ENCODE results near the gene TRPM5.
A peak's percentile ranks its signal among the peaks of the same experiment; 100 is the strongest.
"Not testable (repeated sequence)": the region's sequence is repeated elsewhere in the genome, so short reads cannot be mapped to it uniquely, and the experiment has no call there.

The TRPM5 gene

DNA sequence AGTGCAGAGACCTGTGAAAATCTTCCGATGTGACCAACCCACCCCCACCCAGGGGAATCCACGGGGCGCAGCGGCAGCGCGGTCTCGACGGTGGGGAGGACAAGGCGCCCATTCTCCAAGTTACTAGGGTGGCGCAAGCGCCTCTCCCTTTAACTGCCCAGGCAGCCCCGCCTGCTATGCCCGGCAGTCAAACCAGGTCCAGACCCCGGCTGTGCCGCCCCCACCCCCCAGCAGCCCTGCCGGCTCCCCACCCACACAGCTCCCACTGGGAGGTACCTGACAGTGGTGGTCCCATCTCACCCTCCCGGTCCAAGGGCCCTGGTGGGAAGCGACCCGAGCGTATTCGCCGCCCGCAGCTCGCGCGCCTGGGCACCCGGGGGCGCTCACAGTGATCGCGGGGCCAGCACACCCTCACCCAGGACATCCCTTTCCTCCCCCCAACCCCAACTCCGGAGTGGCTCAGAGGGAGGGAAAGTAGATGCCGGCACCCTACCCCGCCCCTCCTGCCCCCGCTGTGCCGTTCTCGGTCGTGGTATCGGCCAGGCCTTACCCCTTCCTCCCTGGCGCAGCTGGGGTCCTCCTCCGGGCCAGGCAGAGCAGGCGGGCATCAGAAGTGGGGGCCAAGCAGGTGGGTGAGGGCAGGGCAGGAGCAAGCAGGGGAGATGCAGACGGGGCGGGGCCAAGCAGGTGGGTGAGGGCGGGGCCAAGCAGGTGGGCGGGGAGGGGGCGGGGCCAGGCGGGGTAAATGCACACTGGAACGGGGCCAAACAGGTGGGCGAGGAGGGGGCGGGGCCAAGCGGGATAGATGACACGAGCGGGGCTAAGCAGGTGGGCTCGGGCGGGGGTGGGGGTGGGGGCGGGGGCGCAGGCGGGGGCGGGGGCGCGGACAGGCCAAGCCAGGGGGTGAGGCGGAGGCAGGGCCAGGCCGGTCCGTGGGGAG, at the start of gene TRPM5:
TSS of gene TRPM5 (minus strand) at position 634 of the 940 bp plus-strand sequence. CDS start 21,478 bp downstream, outside the sequence.
- DNase-seq: peak; percentile 72 to 74

- no peak for DNase-seq
These were observed 44.8 kb upstream of the TRPM5 start for GRCh38 chr11:2489083-2489482.

DNA sequence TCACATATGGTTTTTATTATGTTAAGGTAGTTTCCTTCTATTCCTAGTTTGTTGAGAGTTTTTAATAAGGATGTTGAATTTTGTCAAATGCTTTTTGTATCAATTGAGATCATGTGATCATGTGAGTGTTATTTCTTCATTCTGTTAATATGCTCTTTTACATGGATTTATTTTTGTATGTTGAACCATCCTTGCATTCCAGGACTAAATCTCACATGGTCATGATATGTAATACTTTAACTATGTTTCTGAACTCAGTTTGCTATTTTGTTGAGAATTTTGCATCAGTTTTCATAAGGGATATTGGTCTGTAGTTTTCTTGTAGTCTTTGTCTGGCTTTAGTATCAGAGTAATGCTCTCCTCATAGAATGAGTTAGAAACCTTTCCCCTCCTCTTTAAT, 43.7 kb upstream of the TRPM5 start:
- no peak for DNase-seq

DNA sequence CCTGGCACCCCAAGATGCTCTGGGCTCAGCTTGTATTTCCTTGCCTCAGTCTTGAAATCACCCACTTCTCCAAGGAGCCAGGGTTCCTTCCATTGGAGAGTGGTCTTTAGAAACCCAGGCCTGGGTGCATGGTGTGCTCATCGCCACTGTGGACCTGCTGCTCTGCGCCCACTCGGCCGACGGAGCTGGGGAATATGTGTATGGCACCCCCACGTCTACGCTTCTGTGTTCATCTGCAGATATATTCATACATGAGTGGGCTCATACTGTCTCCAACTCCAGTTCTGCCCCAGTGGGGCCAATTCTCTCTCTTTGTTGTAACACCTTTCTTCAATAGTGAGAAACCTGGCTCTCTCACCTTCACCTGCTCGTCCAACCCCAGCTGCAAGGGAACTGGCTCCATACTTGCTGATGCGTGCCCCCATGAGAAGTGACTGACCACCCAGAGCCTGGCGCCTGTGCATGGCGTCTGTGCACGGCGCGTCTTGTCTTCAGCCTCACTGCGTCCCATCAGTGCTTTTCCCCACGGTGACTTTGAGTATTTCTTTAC, 40.3 kb upstream of the TRPM5 start:
- DNase-seq: no peak

DNA sequence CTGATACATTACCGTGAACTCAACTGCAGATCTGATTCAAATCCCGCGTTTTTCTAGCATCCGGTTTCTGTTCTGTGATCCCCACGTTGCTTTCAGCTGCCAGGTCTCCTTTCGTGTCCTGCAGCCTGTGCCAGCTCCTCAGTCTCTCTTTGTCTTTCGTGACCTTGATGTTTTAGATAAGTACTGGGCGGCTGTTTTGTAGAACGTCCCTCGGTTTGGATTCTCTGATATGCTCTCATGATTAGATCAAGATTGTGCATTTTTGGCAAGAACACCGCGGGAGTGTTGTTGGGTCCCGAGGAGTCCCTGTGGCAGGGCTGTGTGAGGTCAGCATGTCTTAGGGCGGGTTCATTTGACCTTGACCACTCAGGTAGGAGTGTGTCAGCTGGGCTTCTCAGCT, 39.1 kb upstream of the TRPM5 start:
- DNase-seq: no peak

GRCh38 chr11:2482745-2483144, 38.4 kb upstream of the TRPM5 start:
- no peak for DNase-seq

DNA sequence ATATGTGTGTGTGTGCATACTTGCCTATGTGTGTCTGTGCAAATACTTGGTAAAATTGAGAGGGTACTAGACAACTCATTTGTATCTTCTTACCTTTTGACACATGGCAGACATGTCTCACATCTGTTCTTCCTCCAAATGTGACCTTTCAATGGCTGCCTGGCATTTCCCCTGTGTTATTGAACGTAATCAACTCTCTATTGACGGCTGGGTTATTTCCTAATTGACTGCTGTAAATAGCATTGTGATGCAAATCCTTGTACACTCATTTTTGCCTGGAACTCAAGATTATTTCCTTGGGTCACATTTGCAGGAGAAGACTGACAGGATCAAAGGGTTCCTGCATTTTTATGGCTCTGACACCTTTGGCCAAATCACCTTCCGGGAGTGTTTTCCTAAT, 37.9 kb upstream of the TRPM5 start:
- no peak for DNase-seq

DNA sequence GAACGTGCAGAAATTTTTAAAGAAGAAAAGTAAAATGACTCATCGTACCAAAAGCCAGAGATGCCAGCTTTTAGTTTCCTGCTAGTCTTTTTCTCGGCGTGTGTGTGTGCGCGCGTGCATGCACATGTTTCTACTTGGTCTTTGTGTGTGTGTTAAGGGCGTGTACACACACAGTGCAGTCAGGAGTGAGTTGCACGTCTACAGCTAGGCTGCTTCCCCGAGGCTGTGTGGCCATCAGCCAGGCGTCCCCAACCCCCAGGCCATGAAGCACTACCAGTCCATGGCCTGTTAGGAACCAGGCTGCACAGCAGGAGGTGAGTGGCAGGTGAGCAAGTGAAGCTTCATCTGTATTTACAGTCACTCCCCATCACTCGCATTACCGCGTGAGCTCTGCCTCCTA, 36.9 kb upstream of the TRPM5 start:
- DNase-seq: no peak

DNA sequence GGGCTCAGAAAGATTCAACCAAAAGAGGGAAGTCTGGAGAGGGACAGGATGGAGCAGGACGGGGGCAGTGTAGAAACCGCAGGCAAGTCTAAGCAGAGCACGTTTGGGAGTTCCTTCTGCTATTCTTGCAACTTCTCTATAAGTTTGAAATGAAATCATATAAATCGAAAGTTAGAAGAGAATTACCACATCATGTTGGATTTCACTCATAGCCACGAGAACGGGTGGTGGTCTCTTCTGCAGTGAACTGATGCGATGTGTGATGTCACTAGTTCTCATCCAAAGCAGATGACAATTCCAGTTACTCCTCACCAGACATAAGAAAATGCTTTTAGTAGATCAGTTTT, 36.5 kb upstream of the TRPM5 start:
- DNase-seq: peak in 1 of 2 donors; percentile 50

DNA sequence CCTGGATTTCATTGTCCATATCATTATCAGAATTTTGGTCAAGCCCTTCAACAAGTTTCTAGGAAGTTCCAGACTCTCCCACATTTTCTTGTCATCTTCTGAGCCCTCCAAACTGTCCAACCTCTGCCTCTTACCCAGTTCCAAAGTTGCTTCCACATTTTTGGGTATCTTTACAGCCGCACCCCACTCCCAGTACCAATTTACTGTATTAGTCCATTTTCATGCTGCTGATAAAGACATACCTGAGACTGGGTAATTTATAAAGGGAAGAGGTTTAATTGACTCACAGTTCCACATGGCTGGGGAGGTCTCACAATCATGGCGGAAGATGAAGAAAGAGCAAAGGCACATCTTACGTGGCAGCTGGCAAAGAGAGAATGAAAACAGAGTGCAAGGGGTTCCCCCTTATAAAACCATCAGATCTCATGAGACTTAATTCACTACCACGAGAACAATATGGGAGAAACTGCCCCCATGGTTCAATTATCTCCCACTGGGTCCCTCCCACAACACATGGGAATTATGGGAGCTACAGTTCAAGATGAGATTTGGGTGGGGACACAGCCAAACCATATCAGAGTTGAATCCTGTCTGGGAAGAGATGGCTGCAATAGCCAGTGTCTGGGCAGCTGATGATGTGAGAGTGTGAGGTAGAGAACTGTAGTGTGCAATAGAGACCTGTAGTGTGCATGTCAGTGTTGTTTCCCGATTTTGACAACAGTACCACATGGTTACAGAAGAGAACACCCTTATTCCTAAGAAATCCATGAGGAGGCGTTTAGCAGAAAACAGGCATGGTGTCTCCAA, 36.0 kb upstream of the TRPM5 start:
- DNase-seq: not testable (repeated sequence)

GRCh38 chr11:2477936-2478335, 33.6 kb upstream of the TRPM5 start:
- no peak for DNase-seq

GRCh38 chr11:2477254-2477653, 32.9 kb upstream of the TRPM5 start:
- DNase-seq: no peak

DNA sequence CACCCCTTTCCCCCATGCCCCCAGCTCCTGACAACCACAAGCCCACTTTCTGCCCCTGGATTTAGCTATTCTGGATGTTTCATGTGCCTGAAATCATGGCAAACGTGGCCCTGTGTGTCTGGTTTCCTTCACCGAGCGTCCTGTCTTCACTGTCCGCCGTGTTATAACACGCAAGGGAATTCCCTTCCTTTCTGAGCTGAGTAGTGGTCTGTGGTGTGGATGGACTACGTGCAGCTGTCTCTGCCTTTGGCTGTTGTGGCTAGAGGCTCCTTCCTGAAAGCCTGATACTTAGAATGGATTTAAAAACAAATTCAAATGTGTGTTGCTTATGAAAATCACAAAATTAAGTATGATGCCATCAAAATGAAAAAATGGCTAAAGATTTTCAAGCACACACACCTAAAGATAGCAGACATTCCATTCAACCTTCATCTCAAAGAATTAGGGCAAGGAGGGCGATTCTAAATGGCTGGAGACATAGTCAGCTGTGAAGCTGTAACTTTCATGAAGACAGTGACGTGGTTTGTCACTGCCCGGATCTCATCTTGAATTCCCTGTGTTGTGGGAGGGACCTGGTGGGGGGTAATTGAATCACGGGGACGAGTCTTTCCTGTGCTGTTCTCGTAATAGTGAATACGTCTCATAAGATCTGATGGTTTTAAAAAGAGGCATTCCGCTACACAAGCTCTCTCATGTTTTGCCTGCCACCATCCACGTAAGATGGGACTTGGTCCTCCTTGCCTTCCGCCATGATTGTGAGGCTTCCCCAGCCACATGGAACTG, 31.0 kb upstream of the TRPM5 start:
- no peak for DNase-seq

- DNase-seq: no peak
These were observed 30.0 kb upstream of the TRPM5 start for GRCh38 chr11:2474059-2474901.

- no peak for DNase-seq
These were observed 29.2 kb upstream of the TRPM5 start for GRCh38 chr11:2473361-2474058.

DNA sequence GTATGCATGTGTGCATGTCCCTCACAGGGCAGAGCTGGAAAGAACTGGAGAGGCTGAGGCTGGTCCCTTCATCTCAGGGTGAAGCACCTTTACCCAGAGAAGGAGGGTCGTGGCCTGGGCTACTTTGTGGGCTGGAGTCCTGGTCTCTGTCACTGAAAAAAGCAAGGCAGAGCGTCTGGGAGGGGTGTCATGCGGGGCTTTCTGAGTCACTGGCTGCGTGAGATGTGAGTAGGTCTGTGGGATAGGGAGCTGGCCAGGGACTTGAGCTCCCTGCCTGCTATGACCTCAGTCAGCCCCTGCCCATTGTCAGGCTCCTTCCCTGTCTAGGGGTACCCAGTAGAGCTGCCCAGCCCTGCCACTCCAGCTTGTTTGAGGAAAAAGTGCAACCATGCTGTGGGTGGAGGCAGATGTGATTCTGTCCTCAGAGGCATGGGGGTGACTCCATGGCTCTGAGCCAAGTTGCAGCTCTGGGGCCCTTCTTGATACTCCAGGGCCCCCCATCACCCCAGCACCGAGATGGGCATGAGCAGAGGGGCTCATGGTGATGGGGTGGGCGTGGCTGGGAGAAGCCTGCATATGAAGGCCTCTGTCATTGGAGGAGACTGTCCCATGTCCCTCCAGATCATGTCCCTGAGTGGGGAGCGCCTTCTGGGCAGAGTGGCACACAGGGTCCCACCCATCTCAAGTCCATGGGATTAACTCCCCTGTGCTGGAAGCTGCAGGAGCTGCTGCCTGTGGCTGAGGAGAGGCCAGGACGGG, 28.3 kb upstream of the TRPM5 start:
- DNase-seq: no peak

GRCh38 chr11:2471804-2472096, 27.4 kb upstream of the TRPM5 start:
- DNase-seq: no peak

DNA sequence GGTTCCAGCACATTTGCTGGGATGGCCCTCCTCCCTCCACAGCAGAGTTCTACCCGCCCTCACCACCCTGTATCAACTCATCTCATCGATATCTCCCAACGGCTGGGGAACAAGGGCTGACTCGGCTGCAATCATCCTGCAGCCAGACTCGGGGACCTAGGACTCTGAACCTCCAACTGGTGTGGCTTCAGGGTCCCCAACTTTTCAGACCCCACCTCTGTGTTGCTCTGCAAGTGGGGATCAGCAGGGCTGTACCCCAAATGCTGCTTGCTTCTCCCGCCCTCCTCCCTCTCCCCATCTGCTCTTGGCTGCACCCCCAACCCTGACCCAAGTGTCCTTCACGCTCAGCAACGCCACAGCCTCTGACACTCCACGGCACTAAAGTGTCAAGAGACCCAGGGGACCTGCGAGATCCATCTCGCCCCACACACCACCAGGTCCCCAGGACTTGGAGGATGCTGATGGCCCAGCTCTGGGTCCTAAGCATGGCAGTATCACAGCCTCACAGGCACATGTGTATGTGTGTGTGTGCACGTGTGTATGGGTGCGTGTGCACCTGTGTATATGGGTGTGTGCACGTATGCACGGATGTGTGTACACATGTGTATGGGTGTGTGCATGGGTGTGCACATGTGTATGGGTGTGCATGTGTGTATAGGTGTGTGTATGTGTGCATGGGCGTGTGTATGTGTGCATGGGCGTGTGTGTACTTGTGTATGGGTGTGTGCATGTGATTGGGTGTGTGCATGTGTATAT, 26.9 kb upstream of the TRPM5 start:
- no peak for DNase-seq

DNA sequence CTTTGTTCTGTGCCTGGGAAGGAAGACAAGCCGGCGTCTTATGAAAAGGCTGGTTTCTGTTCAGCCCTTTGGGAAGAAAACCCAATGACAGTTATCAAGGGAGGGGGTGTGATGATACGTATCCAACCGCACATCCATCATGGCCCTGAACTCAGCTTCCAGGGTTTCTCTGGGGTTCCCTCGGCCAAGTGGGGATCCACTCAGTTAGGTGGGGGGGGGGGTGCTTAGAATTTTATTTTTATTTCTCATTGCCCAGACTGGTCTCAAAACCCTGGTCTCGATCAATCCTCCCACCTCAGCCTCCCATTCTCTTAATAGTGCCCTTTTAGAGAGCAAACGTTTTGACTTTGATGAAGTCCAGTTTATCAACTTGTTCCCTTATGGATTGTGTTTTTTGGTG, 26.2 kb upstream of the TRPM5 start:
- DNase-seq: no peak

Data from CD4-positive, alpha-beta T cell treated with Interleukin-1 beta for 1 hour (primary cell).